ENCODE data around the gene ETV5.

DNA sequence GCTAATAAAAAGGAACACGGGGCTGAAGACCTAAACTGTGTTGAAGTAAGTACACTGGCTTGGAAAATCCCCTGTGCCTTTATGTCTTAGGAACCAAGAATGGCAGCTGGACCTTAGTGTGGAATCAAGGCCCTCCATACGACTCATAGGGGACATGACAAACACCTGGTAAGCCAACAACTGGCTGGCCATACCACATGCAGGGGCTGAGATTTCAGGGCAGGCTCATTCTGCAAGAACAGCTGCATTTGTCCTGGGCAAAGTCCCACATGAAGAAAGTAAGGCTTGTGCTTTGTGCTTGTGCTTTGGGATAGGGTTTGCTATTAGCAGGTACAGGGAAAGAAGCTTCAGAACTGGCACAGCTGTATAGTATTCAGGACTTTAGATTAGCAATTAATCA is 18.0 kb downstream of the ETV5 start:
- TF ChIP-seq, protein P1, sequence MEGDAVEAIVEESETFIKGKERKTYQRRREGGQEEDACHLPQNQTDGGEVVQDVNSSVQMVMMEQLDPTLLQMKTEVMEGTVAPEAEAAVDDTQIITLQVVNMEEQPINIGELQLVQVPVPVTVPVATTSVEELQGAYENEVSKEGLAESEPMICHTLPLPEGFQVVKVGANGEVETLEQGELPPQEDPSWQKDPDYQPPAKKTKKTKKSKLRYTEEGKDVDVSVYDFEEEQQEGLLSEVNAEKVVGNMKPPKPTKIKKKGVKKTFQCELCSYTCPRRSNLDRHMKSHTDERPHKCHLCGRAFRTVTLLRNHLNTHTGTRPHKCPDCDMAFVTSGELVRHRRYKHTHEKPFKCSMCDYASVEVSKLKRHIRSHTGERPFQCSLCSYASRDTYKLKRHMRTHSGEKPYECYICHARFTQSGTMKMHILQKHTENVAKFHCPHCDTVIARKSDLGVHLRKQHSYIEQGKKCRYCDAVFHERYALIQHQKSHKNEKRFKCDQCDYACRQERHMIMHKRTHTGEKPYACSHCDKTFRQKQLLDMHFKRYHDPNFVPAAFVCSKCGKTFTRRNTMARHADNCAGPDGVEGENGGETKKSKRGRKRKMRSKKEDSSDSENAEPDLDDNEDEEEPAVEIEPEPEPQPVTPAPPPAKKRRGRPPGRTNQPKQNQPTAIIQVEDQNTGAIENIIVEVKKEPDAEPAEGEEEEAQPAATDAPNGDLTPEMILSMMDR (IDR thresholded peaks at IDR 0.05), result no peak
- no peak for TF ChIP-seq POLR2A (IDR thresholded peaks at IDR 0.05)

Measured in uterus (tissue), 2 donors.